ENCODE data around the gene UBP1.
"Not testable (repeated sequence)": the region's sequence is repeated elsewhere in the genome, so short reads cannot be mapped to it uniquely, and the experiment has no call there.

Gene UBP1

GRCh38 chr3:33430571-33430970, 9.6 kb downstream of the UBP1 start:
- H3K36me3 ChIP-seq (ENCODE audit: control insufficient read depth in 1 of 2, insufficient read depth in 2 of 2, low read length in 2 of 2): no peaks in the 10 kb centered on the region
- no peaks in the 10 kb centered on the region for H3K9me3 ChIP-seq (ENCODE audit: control insufficient read depth in 1 of 2, low read length in 2 of 2)
- no peak overlapping the region for H3K4me3 ChIP-seq (ENCODE audit: low read depth in 1 of 2, low read length in 2 of 2)
- no peak overlapping the region for H3K27ac ChIP-seq (ENCODE audit: low read length)
- H3K4me1 ChIP-seq (ENCODE audit: control insufficient read depth in 1 of 2, insufficient read depth in 2 of 2, low read length in 2 of 2): peaks cover 8 to 26% of the 10 kb centered on the region in 2 donors
- no peaks in the 10 kb centered on the region for H3K27me3 ChIP-seq (ENCODE audit: low read depth, low read length)

GRCh38 chr3:33430061-33430460, 10.1 kb downstream of the UBP1 start:
- Histone ChIP-seq H3K4me1 (ENCODE audit: control insufficient read depth in 1 of 2, insufficient read depth in 2 of 2, low read length in 2 of 2) (peaks cover 8 to 22% of the 10 kb centered on the region in 2 donors), H3K27me3 (ENCODE audit: low read depth, low read length) (no peaks in the 10 kb centered on the region), H3K9me3 (ENCODE audit: control insufficient read depth in 1 of 2, low read length in 2 of 2) (no peaks in the 10 kb centered on the region), H3K27ac (ENCODE audit: low read length) (no peak overlapping the region), H3K36me3 (ENCODE audit: control insufficient read depth in 1 of 2, insufficient read depth in 2 of 2, low read length in 2 of 2) (no peaks in the 10 kb centered on the region), H3K4me3 (ENCODE audit: low read depth in 1 of 2, low read length in 2 of 2) (no peak overlapping the region)

- H3K27me3 ChIP-seq (ENCODE audit: low read depth, low read length); H3K27ac ChIP-seq (ENCODE audit: low read length); H3K4me3 ChIP-seq (ENCODE audit: low read depth in 1 of 2, low read length in 2 of 2); H3K9me3 ChIP-seq (ENCODE audit: control insufficient read depth in 1 of 2, low read length in 2 of 2); H3K36me3 ChIP-seq (ENCODE audit: control insufficient read depth in 1 of 2, insufficient read depth in 2 of 2, low read length in 2 of 2): not testable (repeated sequence)
- H3K4me1 ChIP-seq (ENCODE audit: control insufficient read depth in 1 of 2, insufficient read depth in 2 of 2, low read length in 2 of 2): peaks cover 8 to 22% of the 10 kb centered on the region in 2 donors
Observed at GRCh38 chr3:33429306-33429705, 10.9 kb downstream of the UBP1 start.

- Histone ChIP-seq H3K36me3 (ENCODE audit: control insufficient read depth in 1 of 2, insufficient read depth in 2 of 2, low read length in 2 of 2) (peaks cover 2 to 6% of the 10 kb centered on the region in 2 donors), H3K27ac (ENCODE audit: low read length) (no peak overlapping the region), H3K27me3 (ENCODE audit: low read depth, low read length) (no peaks in the 10 kb centered on the region), H3K9me3 (ENCODE audit: control insufficient read depth in 1 of 2, low read length in 2 of 2) (no peaks in the 10 kb centered on the region), H3K4me1 (ENCODE audit: control insufficient read depth in 1 of 2, insufficient read depth in 2 of 2, low read length in 2 of 2) (peaks cover 8 to 22% of the 10 kb centered on the region in 2 donors), H3K4me3 (ENCODE audit: low read depth in 1 of 2, low read length in 2 of 2) (no peak overlapping the region)
Observed at GRCh38 chr3:33428734-33429133, 11.5 kb downstream of the UBP1 start.

GRCh38 chr3:33426630-33427317, 13.4 kb downstream of the UBP1 start:
- H3K27ac ChIP-seq (ENCODE audit: low read length): no peak overlapping the region
- H3K4me3 ChIP-seq (ENCODE audit: low read depth in 1 of 2, low read length in 2 of 2): no peak overlapping the region
- H3K4me1 ChIP-seq (ENCODE audit: control insufficient read depth in 1 of 2, insufficient read depth in 2 of 2, low read length in 2 of 2): peaks cover 5 to 17% of the 10 kb centered on the region in 2 donors
- H3K27me3 ChIP-seq (ENCODE audit: low read depth, low read length): no peaks in the 10 kb centered on the region
- no peaks in the 10 kb centered on the region for H3K9me3 ChIP-seq (ENCODE audit: control insufficient read depth in 1 of 2, low read length in 2 of 2)
- peaks cover 7 to 13% of the 10 kb centered on the region in 2 donors for H3K36me3 ChIP-seq (ENCODE audit: control insufficient read depth in 1 of 2, insufficient read depth in 2 of 2, low read length in 2 of 2)

GRCh38 chr3:33426068-33426467, 14.1 kb downstream of the UBP1 start:
- Histone ChIP-seq H3K27ac (ENCODE audit: low read length) (no peak overlapping the region), H3K4me3 (ENCODE audit: low read depth in 1 of 2, low read length in 2 of 2) (no peak overlapping the region), H3K36me3 (ENCODE audit: control insufficient read depth in 1 of 2, insufficient read depth in 2 of 2, low read length in 2 of 2) (peaks cover 7 to 15% of the 10 kb centered on the region in 2 donors), H3K27me3 (ENCODE audit: low read depth, low read length) (no peaks in the 10 kb centered on the region), H3K4me1 (ENCODE audit: control insufficient read depth in 1 of 2, insufficient read depth in 2 of 2, low read length in 2 of 2) (peaks cover 5 to 14% of the 10 kb centered on the region in 2 donors), H3K9me3 (ENCODE audit: control insufficient read depth in 1 of 2, low read length in 2 of 2) (no peaks in the 10 kb centered on the region)

GRCh38 chr3:33425453-33425852, 14.8 kb downstream of the UBP1 start:
- peaks cover 7 to 19% of the 10 kb centered on the region in 2 donors for H3K36me3 ChIP-seq (ENCODE audit: control insufficient read depth in 1 of 2, insufficient read depth in 2 of 2, low read length in 2 of 2)
- H3K27ac ChIP-seq (ENCODE audit: low read length): no peak overlapping the region
- H3K4me1 ChIP-seq (ENCODE audit: control insufficient read depth in 1 of 2, insufficient read depth in 2 of 2, low read length in 2 of 2): peaks cover 5 to 14% of the 10 kb centered on the region in 2 donors

GRCh38 chr3:33424606-33425452, 15.4 kb downstream of the UBP1 start:
- H3K27me3 ChIP-seq (ENCODE audit: low read depth, low read length): no peaks in the 10 kb centered on the region
- H3K4me1 ChIP-seq (ENCODE audit: control insufficient read depth in 1 of 2, insufficient read depth in 2 of 2, low read length in 2 of 2): peaks cover 0 to 8% of the 10 kb centered on the region in 2 donors
- H3K27ac ChIP-seq (ENCODE audit: low read length): no peak overlapping the region
- peaks cover 7 to 19% of the 10 kb centered on the region in 2 donors for H3K36me3 ChIP-seq (ENCODE audit: control insufficient read depth in 1 of 2, insufficient read depth in 2 of 2, low read length in 2 of 2)
- no peak overlapping the region for H3K4me3 ChIP-seq (ENCODE audit: low read depth in 1 of 2, low read length in 2 of 2)
- no peaks in the 10 kb centered on the region for H3K9me3 ChIP-seq (ENCODE audit: control insufficient read depth in 1 of 2, low read length in 2 of 2)

More at GRCh38 chr3:33425453-33425852, 14.8 kb downstream of the UBP1 start:
- H3K4me3 ChIP-seq (ENCODE audit: low read depth in 1 of 2, low read length in 2 of 2): no peak overlapping the region
- no peaks in the 10 kb centered on the region for H3K27me3 ChIP-seq (ENCODE audit: low read depth, low read length)
- H3K9me3 ChIP-seq (ENCODE audit: control insufficient read depth in 1 of 2, low read length in 2 of 2): no peaks in the 10 kb centered on the region

- peaks cover 9 to 28% of the 10 kb centered on the region in 2 donors for H3K36me3 ChIP-seq (ENCODE audit: control insufficient read depth in 1 of 2, insufficient read depth in 2 of 2, low read length in 2 of 2)
- no peak overlapping the region for H3K27ac ChIP-seq (ENCODE audit: low read length)
- no peak overlapping the region for H3K4me3 ChIP-seq (ENCODE audit: low read depth in 1 of 2, low read length in 2 of 2)
- H3K4me1 ChIP-seq (ENCODE audit: control insufficient read depth in 1 of 2, insufficient read depth in 2 of 2, low read length in 2 of 2): no peaks in the 10 kb centered on the region
- H3K9me3 ChIP-seq (ENCODE audit: control insufficient read depth in 1 of 2, low read length in 2 of 2): no peaks in the 10 kb centered on the region
- H3K27me3 ChIP-seq (ENCODE audit: low read depth, low read length): no peaks in the 10 kb centered on the region
Observed at GRCh38 chr3:33420966-33421365, 19.2 kb downstream of the UBP1 start.

- Histone ChIP-seq H3K27me3 (ENCODE audit: low read depth, low read length) (no peaks in the 10 kb centered on the region), H3K4me3 (ENCODE audit: low read depth in 1 of 2, low read length in 2 of 2) (no peak overlapping the region), H3K9me3 (ENCODE audit: control insufficient read depth in 1 of 2, low read length in 2 of 2) (no peaks in the 10 kb centered on the region), H3K4me1 (ENCODE audit: control insufficient read depth in 1 of 2, insufficient read depth in 2 of 2, low read length in 2 of 2) (no peaks in the 10 kb centered on the region), H3K27ac (ENCODE audit: low read length) (no peak overlapping the region), H3K36me3 (ENCODE audit: control insufficient read depth in 1 of 2, insufficient read depth in 2 of 2, low read length in 2 of 2) (peaks cover 14 to 31% of the 10 kb centered on the region in 2 donors)
Observed at GRCh38 chr3:33419948-33420347, 20.3 kb downstream of the UBP1 start.

GRCh38 chr3:33417066-33417673, 23.0 kb downstream of the UBP1 start:
- Histone ChIP-seq H3K9me3 (ENCODE audit: control insufficient read depth in 1 of 2, low read length in 2 of 2) (no peaks in the 10 kb centered on the region), H3K36me3 (ENCODE audit: control insufficient read depth in 1 of 2, insufficient read depth in 2 of 2, low read length in 2 of 2) (peaks cover 12 to 27% of the 10 kb centered on the region in 2 donors), H3K4me3 (ENCODE audit: low read depth in 1 of 2, low read length in 2 of 2) (no peak overlapping the region), H3K4me1 (ENCODE audit: control insufficient read depth in 1 of 2, insufficient read depth in 2 of 2, low read length in 2 of 2) (no peaks in the 10 kb centered on the region), H3K27ac (ENCODE audit: low read length) (no peak overlapping the region), H3K27me3 (ENCODE audit: low read depth, low read length) (no peaks in the 10 kb centered on the region)

Data from muscle layer of duodenum (tissue), 2 donors.